HG03439 (cell line): Measurements from ENCODE around the gene STARD13.
"Not testable (repeated sequence)": the region's sequence is repeated elsewhere in the genome, so short reads cannot be mapped to it uniquely, and the experiment has no call there.

ENCODE experiments used
- ATAC-seq: cut with Tn5 transposase; IDR thresholded peaks from one replicate; pipeline ENCODE4 v1.9.1; 2021; ENCODE audit warnings: mild to moderate bottlenecking, moderate library complexity; ENCODE audit not compliant: unreplicated experiment

Gene STARD13

GRCh38 chr13:33257841-33258807, 27.4 kb downstream of the STARD13 start:
- ATAC-seq, result no peak

- ATAC-seq, result no peak
Observed at GRCh38 chr13:33256148-33256840, 29.3 kb downstream of the STARD13 start.

- no peak for ATAC-seq
Observed at GRCh38 chr13:33252135-33252534, 33.4 kb downstream of the STARD13 start.

GRCh38 chr13:33251131-33251661, 34.4 kb downstream of the STARD13 start:
- no peak for ATAC-seq

DNA sequence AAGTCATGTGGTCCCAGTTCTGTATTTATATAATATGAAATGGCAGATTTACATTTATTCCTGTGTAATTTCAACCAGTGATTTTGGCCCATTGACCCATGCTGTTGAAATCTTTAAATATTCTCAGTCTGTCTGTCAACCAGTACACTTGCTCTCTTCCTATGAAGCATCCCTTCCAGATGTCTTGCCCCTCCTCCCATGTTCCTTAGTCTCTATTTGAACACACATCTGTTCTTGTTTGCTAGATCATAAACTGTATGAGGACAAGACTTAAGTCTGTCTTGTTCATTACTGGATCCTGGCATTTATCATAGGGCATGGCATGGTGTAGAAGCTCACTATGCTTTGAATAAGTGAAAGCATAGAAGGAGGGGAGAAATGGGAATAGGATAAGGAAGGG, 34.9 kb downstream of the STARD13 start:
- ATAC-seq, result no peak

DNA sequence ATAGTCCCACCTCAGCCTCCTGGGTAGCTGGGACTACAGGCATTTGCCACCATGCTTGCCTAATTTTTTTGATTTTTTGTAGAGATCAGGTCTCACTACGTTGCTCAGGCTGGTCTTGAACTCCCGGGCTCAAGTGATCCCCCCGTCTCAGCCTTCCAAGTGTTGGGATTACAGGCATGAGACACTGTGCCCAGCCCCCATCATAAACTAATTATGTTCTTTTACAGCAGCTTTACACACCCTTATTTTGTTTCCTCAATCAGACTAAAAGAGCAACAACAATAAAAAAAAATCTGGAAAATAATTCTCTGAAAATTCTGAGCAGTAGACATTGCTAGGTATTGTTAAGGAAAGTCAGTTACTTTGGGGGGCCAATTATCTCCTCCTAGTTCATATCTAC, 35.7 kb downstream of the STARD13 start:
- no peak for ATAC-seq

DNA sequence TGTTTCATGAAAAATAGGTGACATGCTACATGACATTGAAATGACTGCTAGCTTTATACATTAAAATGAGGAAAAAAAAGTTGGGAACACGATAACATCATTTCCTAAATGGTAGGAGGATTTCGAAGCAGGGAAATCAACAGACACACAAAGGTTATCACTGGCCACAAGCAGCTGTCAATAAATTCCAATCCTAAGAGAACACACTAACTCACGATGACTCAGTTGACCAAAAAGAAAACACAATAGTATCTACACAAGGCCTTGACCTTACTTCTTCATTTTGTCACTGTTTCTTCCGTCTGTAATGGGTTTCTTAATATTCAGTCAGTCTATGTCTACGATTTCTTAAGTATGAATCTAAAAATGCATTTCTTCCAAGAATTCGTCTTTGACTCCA, 36.5 kb downstream of the STARD13 start:
- no peak for ATAC-seq

DNA sequence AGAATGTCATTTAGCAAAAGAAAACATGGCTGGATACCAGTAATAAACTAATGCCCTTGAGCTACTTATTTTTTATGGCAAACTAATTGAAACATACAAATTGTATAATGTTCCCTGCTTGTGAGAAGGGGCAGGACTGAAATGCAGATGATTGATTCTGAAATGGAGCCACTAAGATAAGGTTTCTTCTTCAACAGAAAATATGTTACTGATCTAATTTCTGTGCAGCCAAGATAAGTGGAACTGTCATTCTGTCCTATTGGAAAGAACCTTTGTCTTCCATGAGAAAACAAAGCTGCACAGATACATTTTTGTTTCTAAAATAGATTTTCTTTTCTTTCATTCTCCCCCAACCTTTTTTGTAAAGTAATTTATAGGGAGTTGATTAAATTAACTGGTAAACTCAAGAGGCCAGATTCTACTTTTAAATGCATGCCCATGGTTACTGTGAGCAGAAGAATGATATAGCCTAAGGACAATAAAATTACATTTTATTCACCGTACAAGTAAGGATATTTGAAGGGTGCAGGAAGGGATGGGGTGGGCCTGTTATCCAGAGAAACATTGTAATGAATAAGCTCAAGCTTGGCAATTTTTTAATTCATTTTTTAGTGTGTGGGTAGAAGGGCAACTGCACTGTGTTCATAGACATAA, 39.9 kb downstream of the STARD13 start:
- no peak for ATAC-seq

DNA sequence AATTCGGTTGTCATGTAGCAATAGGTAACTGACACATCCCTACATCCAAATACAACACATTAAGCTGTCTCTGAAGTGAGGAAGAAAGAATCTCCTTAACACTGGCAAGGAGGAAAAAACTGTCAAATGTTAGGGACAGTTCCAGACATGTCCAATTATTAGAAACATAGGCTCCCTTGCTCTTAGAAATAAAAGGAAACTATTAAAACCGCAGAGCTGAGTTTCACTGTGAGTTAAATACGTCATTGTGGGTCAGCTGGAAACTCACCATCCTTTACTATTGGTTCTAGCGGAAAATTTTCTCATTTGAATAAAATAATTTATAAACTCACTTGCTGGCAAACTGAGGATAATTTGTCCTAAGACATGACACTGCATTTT, 40.7 kb downstream of the STARD13 start:
- no peak for ATAC-seq

GRCh38 chr13:33244210-33244906, 41.2 kb downstream of the STARD13 start:
- no peak for ATAC-seq

DNA sequence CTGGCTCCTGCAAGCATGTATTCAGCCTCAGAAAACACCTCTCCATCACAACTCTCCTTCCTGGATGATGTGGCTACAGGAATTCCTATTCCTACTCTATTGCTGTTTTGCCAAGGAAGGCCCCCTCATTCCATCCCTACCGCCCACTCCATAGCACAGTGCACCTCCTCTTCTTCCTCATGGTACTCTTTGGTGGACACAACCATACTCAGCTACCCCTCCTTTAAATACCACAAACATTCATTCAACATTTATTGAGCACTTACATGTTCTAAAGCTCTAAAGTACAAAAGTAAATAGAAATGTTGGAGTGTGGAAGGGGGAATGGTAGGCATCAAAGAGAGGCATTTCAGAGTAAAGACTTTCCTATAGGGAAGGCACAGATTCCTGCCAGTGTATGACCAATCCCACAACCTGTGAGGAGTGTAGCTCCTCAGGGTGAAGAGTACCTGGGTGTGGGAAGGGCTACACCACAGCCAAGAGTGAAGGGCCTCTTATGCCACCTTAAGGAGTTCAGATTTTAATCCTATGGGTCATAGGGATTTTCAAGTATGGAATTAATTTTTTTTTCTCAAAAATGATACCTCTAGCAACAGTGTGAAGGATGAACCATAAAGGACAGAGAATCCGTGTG, 42.5 kb downstream of the STARD13 start:
- no peak for ATAC-seq

DNA sequence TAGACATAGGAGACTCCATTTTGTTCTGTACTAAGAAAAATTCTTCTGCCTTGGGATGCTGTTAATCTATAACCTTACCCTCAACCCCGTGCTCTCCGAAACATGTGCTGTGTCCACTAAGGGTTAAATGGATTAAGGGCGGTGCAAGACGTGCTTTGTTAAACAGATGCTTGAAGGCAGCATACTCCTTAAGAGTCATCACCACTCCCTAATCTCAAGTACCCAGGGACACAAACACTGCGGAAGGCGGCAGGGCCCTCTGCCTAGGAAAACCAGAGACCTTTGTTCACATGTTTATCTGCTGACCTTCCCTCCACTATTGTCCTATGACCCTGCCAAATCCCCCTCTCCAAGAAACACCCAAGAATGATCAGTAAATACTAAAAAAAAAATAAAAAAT, 43.2 kb downstream of the STARD13 start:
- ATAC-seq, result not testable (repeated sequence)

- ATAC-seq, result no peak
Observed at GRCh38 chr13:33236021-33236420, 49.5 kb downstream of the STARD13 start.

GRCh38 chr13:33235564-33235963, 50.0 kb downstream of the STARD13 start:
- no peak for ATAC-seq

- no peak for ATAC-seq
Observed at GRCh38 chr13:33235078-33235477, 50.5 kb downstream of the STARD13 start.

DNA sequence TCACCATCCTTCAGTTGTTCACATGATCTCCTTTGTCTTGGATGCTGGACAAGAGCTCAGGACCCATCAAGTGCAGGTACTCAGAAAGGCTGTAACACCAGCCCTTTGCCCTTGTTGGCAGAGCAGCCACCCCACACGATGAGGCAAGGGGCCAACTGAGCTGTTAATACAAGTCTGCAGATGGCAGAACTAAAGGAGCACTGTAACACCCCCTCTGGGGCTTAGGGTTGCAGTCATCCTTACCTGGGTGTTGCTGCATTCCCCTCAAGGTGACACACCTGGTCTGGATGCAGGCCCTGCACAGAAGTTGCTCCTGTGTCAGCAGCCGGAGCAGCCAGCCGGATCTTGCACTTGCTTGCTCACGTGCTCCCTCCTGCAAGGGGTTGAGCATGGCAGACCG, 52.0 kb downstream of the STARD13 start:
- ATAC-seq, result no peak

- ATAC-seq, result no peak
Observed at GRCh38 chr13:33232883-33233282, 52.7 kb downstream of the STARD13 start.

DNA sequence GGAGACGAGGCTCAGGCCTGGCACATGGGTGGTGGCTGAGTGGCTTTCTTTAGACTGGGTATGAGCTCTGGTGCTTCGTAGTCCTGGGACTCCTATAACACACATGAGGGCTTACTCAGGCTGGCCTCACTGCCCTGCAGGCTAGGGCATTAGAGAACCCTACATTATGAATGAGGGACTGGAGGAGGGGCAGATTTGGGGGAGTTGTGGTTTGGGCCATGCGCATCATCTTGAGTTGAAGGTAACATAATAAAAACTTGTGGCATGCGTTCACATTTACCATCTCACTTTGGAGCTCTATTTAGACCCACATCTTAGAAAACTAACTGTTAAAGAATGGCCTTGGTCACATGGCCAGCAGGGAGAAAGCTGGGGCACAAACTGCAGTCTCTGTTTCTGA, 54.2 kb downstream of the STARD13 start:
- ATAC-seq, result no peak

DNA sequence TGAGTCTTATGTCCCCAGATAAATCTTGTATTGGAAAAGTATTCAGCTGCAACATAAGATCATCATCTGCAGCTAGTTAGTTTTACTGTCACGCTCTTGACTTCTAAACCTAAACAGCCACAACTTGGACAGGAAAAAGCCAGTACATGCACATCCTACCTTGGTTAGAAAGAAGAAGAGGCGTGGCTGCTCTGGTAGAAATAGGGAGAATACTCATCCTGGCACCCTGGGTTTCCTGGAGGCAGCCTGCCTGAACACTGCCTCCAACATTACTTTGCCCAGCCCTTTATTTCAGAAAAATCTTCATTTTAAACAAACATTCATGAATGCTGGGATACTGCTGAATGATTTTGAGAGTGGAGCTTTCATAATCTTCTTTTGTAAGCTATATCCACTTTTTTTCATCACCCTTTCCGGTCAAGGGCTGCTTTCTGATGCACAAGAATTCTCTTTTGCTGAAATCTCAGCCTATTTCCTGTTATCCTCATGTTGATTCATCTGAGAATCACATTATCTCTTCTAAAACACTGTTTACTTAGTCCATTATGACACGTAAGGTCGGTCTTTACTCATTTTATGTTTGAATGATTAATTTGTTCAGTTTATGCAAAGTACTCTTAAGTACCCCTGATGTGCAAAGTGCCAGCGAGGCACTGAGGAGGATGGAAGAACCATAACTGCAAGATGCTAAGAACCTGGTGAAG, 55.2 kb downstream of the STARD13 start:
- ATAC-seq, result no peak
